Kidney (tissue), 14 donors: ENCODE measurements around the gene GRAMD4. TPM values are rescaled to one million over a fixed set of nuclear protein-coding genes. Genes with fewer than 3 reads are reported as not detected.

Experiments used
- DNase-seq, 5 donors: peaks; one replicate each; pipeline ENCODE4 v3.0.0-alpha.2; 2013 to 2020
- FAIRE-seq: peaks from 2 replicates; lab custom pipeline; 2012; peaks lifted over from hg19 to GRCh38; lab: Jason Lieb, UNC
- H3K27ac ChIP-seq, 2 donors: one replicate each; pipeline ENCODE4 v1.7.0; 2013; ENCODE audit warnings: low read depth in 2 of 2, low read length in 2 of 2, inconsistent platforms in 1 of 2
- H3K27me3 ChIP-seq: one replicate; pipeline ENCODE4 v1.7.1; 2013; ENCODE audit warnings: low read length, inconsistent platforms; ENCODE audit not compliant: control insufficient read depth, insufficient read depth
- H3K36me3 ChIP-seq, 3 donors: one replicate each; pipeline versions ENCODE4 v1.7.0 to v1.7.1; 2013; ENCODE audit warnings: low read length in 3 of 3, control low read depth in 1 of 3, inconsistent platforms in 1 of 3; ENCODE audit not compliant: insufficient read depth in 3 of 3, control insufficient read depth in 2 of 3
- H3K4me1 ChIP-seq, 3 donors: one replicate each; pipeline versions ENCODE4 v1.7.0 to v1.7.1; 2013; ENCODE audit warnings: low read length in 3 of 3, inconsistent platforms in 1 of 3, low read depth in 1 of 3; ENCODE audit not compliant: control insufficient read depth in 2 of 3, insufficient read depth in 2 of 3
- H3K4me3 ChIP-seq, 3 donors: one replicate each; pipeline versions ENCODE4 v1.7.0 to v1.8.1; 2013; ENCODE audit warnings: low read length in 3 of 3, control low read depth in 1 of 3, inconsistent platforms in 1 of 3
- H3K9ac ChIP-seq, 3 donors: one replicate each; pipeline versions ENCODE4 v1.7.0 to v1.7.1; 2013; ENCODE audit warnings: low read length in 3 of 3, control low read depth in 1 of 3, inconsistent platforms in 1 of 3
- H3K9me3 ChIP-seq, 3 donors: one replicate each; pipeline versions ENCODE4 v1.7.0 to v1.7.1; 2013; ENCODE audit warnings: low read length in 3 of 3, control low read depth in 1 of 3, inconsistent platforms in 1 of 3; ENCODE audit not compliant: control insufficient read depth in 2 of 3, insufficient read depth in 1 of 3
- CTCF ChIP-seq: IDR thresholded peaks from 3 replicates; pipeline ENCODE4 v1.5.1; 2012; ENCODE audit warnings: mild to moderate bottlenecking, moderate library complexity, borderline replicate concordance; ENCODE audit not compliant: insufficient read depth; ENCODE audit errors: extremely low read depth
- intact Hi-C: fragments of 100-400 bp; cut with DNase I; formaldehyde crosslinking; loops from one replicate; pipeline ENCODE4 v1.11.1; 2022
- polyA plus RNA-seq: library from polyadenylated mRNA; stranded (reverse); fragments of 350-450 nt; fragmentation: Illumina TruSeq; extraction: RNeasy Lipid Tissue Mini Kit (QIAGEN cat#74804); gene quantifications from one replicate; pipeline ENCODE4 v1.2.3, GENCODE V29; 2014; ENCODE audit warnings: low read depth, low replicate concordance; ENCODE audit not compliant: insufficient read depth
- total RNA-seq: library from RNA; stranded (reverse); fragmentation: NEBNext Ultra II Directional; extraction: Animal tissue kit (Norgen Biotek cat#: 25700); gene quantifications from one replicate; pipeline ENCODE4 v1.2.1, GENCODE V29; 2021
- donor health status: control.
- donor health status: control.
- donor health status: control.
- donor health status: control.
- donor health status: control.
- donor health status: DM: yes; HTN: yes; CAD: no.
- donor health status: Normal renal cell carcinoma (clear cell type).

The GRAMD4 gene
- total and polyA plus RNA-seq, 2 donors from 2014 or later: 12.1 to 58.2 TPM

- H3K27ac ChIP-seq: no peak overlapping the region
- peaks cover 0 to 42% (median 26%) of the 10 kb centered on the region in 3 donors for H3K36me3 ChIP-seq
- TF ChIP-seq CTCF: no peak
- H3K4me3 ChIP-seq: no peak overlapping the region
- H3K9me3 ChIP-seq: no peaks in the 10 kb centered on the region
- no peak overlapping the region for H3K9ac ChIP-seq
- H3K27me3 ChIP-seq: no peaks in the 10 kb centered on the region
- FAIRE-seq (no peak), DNase-seq (no peak)
- H3K4me1 ChIP-seq: no peaks in the 10 kb centered on the region
- intact Hi-C loops: no loop called here
These were observed 76.0 kb downstream of the GRAMD4 start for GRCh38 chr22:46696229-46696518.

- Histone ChIP-seq H3K4me1 (no peaks in the 10 kb centered on the region), H3K9ac (no peak overlapping the region), H3K27me3 (no peaks in the 10 kb centered on the region), H3K36me3 (peaks cover 0 to 46% (median 28%) of the 10 kb centered on the region in 3 donors), H3K9me3 (no peaks in the 10 kb centered on the region), H3K4me3 (no peak overlapping the region), H3K27ac (no peak overlapping the region)
- FAIRE-seq (no peak), DNase-seq (no peak)
- intact Hi-C loops: no loop called here
- no peak for TF ChIP-seq CTCF
These were observed 76.4 kb downstream of the GRAMD4 start for GRCh38 chr22:46696614-46697013.

- H3K4me1 ChIP-seq: no peaks in the 10 kb centered on the region
- H3K9ac ChIP-seq: no peak overlapping the region
- H3K4me3 ChIP-seq: no peak overlapping the region
- H3K36me3 ChIP-seq: peaks cover 0 to 52% (median 26%) of the 10 kb centered on the region in 3 donors
- H3K9me3 ChIP-seq: no peaks in the 10 kb centered on the region
- no peak for FAIRE-seq
- no peak for TF ChIP-seq CTCF
- intact Hi-C loops: no loop called here
- no peak overlapping the region for H3K27ac ChIP-seq
- H3K27me3 ChIP-seq: no peaks in the 10 kb centered on the region
- no peak for DNase-seq
These were observed 77.8 kb downstream of the GRAMD4 start for GRCh38 chr22:46697811-46698515.

GRCh38 chr22:46699091-46699490 lies 78.9 kb downstream of the GRAMD4 start:
- H3K36me3 ChIP-seq: peaks cover 0 to 49% (median 26%) of the 10 kb centered on the region in 3 donors
- FAIRE-seq: no peak
- H3K27ac ChIP-seq: no peak overlapping the region
- intact Hi-C loops: no loop called here
- no peak for TF ChIP-seq CTCF
- DNase-seq: no peak
- H3K27me3 ChIP-seq: no peaks in the 10 kb centered on the region
- H3K9ac ChIP-seq: no peak overlapping the region
- H3K4me3 ChIP-seq: no peak overlapping the region
- no peaks in the 10 kb centered on the region for H3K9me3 ChIP-seq
- no peaks in the 10 kb centered on the region for H3K4me1 ChIP-seq
